Fibroblast of mammary gland (primary cell): ENCODE data around the gene KRTAP5-9.
A peak's percentile ranks its signal among the peaks of the same experiment; 100 is the strongest.
"Not testable (repeated sequence)": the region's sequence is repeated elsewhere in the genome, so short reads cannot be mapped to it uniquely, and the experiment has no call there.

Source experiments
- DNase-seq: peaks from one replicate; pipeline ENCODE4 v3.0.0-alpha.2; 2010; ENCODE audit warnings: low read depth
- H3K4me3 ChIP-seq: 2 replicates; pipeline ENCODE4 v1.5.1; 2011; ENCODE audit warnings: low read depth, mild to moderate bottlenecking, low read length, moderate library complexity; ENCODE audit not compliant: control insufficient read depth
- TF ChIP-seq, protein P1 (sequence below): conservative IDR thresholded peaks from 2 replicates; pipeline ENCODE4 v1.5.1; 2011; ENCODE audit warnings: low read depth, low read length, inconsistent platforms; ENCODE audit not compliant: control insufficient read depth, insufficient read depth

Gene KRTAP5-9

DNA sequence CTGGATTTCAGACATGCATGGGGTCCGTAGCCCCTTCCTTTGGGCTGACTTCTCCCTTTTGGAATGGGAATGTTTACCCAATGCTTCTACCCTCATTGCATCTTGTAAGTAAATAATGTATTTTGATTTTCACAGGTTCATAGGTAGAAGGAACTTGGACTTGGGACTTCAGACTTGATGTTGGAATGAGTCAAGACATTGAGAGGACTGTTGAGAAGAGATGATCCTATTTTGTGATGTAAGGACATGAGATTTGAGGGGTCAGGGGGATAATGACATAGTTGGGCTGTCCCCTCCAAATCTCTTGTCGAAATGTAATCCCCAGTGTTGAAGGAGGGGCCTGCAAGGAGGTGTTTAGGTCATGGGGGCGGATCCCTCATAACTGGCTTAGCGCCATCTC is 16.2 kb downstream of the KRTAP5-9 start:
- TF ChIP-seq, protein P1, sequence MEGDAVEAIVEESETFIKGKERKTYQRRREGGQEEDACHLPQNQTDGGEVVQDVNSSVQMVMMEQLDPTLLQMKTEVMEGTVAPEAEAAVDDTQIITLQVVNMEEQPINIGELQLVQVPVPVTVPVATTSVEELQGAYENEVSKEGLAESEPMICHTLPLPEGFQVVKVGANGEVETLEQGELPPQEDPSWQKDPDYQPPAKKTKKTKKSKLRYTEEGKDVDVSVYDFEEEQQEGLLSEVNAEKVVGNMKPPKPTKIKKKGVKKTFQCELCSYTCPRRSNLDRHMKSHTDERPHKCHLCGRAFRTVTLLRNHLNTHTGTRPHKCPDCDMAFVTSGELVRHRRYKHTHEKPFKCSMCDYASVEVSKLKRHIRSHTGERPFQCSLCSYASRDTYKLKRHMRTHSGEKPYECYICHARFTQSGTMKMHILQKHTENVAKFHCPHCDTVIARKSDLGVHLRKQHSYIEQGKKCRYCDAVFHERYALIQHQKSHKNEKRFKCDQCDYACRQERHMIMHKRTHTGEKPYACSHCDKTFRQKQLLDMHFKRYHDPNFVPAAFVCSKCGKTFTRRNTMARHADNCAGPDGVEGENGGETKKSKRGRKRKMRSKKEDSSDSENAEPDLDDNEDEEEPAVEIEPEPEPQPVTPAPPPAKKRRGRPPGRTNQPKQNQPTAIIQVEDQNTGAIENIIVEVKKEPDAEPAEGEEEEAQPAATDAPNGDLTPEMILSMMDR, result no peak
- no peak overlapping the region for H3K4me3 ChIP-seq

DNA sequence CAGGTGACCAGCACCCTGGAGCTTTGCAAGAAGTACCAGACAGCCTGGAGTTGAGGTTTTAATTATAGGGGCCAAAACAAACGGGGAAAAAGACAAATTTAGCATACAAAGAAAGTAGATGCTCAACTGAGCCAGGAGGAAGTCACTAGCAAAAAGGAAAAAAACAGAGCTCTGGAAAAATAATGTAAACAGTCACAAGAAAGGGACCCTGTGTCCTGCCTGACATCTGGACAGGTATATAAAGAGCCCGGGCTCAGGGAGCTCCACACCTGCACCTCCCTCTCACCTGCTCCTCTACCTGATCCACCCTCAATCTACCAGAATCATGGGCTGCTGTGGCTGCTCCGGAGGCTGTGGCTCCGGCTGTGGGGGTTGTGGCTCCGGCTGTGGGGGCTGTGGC is 17.0 kb downstream of the KRTAP5-9 start, which contains the start of gene KRTAP5-10:
TSS of gene KRTAP5-10 (plus strand) at position 301 of the 400 bp plus-strand sequence. CDS start at position 326, 25 bp downstream.
- no peak within 1 kb of the TSS for H3K4me3 ChIP-seq
- TF ChIP-seq, protein P1, result no peak
- no peak for DNase-seq

More for the DNA sequence above, 16.2 kb downstream of the KRTAP5-9 start:
- DNase-seq, result no peak

DNA sequence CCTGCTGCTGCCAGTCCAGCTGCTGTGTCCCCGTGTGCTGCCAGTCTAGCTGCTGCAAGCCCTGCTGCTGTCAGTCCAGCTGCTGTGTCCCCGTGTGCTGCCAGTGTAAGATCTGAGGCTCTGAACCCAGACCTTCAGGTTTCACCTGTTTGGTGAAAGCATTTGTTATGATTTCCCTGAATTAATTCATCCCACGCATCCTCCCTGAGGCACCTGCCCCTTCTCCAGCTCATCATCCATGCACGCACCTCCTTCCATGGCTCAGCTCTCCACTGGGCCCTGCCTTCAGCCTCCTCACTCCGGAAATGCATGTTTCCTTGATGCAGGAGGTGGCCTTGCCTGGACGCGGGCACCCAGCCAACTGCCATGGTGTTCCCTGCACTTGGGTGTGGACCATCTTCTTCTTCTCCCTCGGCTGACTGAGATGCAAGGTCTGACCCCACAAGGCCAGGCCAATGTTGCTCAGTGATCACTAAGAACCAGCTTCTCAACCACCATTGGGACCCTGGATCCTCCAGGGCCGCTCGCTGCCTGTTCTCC is 17.9 kb downstream of the KRTAP5-9 start:
- TF ChIP-seq, protein P1, result no peak
- no peak overlapping the region for H3K4me3 ChIP-seq
- DNase-seq, result no peak

DNA sequence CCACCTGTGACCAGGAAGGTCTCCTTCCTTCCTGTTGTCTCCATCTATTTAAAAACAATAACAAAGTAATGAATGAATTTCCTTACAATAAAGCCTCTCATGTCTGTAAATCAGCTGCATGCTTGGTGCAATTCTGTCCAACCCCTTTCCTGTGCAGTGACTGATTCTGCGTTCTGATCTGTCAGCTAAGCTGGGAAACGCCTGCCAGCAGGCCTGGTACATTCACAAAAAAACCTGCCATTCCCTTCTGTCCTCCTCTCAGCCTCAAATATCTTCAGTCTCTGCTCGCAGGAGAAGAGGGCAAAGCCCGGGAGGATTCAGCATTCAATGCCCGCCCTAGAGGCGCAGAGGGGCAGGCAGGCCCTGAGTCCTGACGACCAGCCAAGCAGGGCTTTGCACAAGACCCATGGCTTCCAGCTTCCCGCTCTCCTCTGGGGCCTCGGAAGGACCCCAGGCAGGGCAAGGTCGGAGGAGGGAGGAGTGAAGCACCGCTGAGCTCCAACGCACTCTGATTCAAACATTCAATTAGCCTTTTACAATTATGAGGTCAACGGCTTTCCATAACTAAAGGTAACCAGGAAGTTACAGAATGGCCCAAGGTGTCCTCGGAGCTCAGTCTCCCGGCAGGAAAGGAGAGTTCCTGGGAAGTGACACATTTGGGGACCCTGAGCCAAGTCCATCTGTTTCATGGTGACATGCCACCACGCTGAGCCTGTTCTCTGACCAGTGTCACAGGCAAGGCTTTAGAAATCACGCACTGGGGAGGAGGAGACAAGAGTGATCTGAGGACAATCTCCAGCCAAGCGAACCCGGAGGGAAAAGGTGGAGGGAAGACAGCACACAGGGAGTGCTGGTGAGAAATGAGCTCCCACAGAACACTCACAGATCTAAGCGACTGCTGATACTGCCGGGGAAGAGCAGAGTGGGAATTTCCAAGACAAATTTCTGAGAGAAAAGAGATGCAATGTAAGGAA is 18.7 kb downstream of the KRTAP5-9 start:
- not testable (repeated sequence) for DNase-seq, H3K4me3 ChIP-seq

DNA sequence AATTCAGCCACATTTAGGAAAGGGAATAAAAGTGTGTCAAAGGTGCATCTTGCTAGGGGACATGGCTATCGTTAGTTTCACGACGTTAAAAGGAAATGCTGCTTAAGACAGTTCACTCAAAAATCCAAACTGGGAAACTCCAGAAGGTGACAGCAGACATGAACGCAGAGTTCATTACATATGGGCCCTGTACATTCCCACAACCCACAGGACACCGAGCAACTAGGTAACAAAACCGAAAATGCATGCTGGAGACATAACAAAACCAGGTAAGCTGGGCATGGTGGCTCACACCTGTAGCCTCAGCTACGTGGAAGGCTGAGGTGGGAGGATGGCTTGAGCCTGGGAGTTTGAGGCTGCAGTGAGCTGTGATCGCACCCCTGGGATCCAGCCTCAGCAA is 19.4 kb downstream of the KRTAP5-9 start:
- not testable (repeated sequence) for H3K4me3 ChIP-seq, DNase-seq

DNA sequence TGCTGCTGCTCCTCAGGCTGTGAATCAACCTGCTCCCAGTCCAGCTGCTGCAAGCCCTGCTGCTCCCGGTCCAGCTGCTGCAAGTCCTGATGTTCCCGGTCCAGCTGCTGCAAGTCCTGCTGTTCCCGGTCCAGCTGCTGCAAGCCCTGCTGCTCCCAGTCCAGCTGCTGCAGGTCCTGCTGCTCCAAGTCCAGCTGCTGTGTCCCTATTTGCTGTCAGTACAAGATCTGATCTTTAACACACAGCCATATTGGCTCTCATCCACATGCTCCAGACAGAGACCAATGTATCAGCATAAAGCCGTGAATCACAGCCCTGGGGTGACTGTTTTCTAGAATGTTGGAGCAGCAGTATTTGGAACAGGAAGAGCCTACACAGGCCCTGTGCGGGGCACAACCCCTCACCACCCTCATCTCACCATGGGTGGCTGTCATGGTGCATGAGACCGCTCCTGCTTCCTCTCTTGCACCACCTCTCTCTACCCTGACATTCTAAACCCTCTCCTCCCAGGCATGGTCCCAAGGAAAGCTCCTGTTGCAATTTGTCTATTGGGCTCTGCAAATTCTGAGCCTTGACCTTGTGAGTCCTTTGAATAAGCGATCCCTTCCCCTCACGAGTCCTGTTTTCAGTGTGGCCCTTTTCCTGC is 20.6 kb downstream of the KRTAP5-9 start:
- TF ChIP-seq, protein P1, result no peak
- peak; percentile 30 for DNase-seq
- H3K4me3 ChIP-seq, result no peak overlapping the region

DNA sequence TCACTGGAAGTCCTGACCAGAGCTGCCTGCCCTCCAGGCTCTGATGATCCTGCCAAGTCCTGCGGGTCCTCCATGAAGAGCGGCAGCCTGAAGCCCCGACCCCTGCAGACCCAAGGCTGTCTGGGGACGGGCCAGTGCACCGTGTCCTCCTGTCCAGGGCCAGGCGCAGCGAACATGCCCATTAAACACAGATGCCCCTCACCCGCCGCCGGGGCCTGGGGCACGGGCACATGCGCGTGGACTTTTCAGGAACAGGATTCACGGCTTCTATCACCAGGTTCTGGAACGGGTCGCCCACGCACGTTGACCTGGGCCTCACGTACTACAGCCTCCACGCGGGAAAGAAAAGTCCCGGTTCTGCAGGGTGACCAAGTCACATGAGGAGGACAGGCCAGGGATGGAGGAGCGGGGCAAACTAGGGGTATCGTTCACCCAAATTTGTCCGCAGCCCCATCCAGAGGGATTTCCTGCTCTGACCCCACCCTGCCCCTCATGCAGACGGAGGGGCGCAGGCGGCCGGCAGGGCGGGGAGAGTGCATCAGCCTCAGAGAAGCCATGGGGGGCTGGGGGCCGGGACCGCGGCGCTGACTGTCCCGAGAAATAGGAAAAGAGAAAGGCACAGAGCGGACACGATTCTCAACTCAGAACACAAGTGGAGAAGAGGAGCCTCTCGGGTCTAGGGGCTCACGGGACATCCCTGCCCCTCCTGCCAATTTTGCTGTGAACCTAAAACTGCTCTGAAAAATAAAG is 23.1 kb downstream of the KRTAP5-9 start:
- DNase-seq, H3K4me3 ChIP-seq: not testable (repeated sequence)
